SK-N-MC (cell line): Measurements from ENCODE around the gene LOXL4.

ENCODE experiments used
- EZH2 ChIP-seq: fragments of 200-600 bp; sonication (generic); IDR thresholded peaks from one replicate; pipeline ENCODE4 v1.6.1; 2017; ENCODE audit warnings: antibody characterized with exemption
- POLR2AphosphoS5 ChIP-seq: IDR thresholded peaks from 2 replicates; pipeline ENCODE4 v1.6.1; 2012; ENCODE audit warnings: mild to moderate bottlenecking, low read depth, low read length, borderline replicate concordance

DNA sequence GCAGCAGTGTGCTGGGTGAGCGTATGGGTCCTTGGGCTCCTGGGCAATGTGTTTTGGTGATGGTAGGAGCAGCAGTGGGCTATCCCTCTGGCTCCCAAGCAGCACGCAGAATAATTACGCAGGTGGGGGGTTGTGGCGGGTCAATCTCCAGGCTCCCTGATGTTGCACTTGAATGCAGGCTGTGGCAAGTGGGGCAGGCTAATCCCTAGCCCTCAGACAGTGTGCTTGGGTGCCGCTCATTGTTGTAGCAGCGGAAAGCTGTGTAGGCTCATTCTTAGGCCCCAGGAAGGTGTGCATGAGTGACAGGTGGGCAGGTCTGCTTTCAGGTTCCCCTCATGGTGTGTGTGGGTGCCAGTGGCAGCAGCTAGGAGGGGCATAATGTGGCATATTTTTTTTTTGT is 44.1 kb downstream of the LOXL4 start:
- TF ChIP-seq EZH2 (no peak), POLR2AphosphoS5 (no peak)
